Fibroblast of the aortic adventitia (primary cell): ENCODE data around the gene UBE2Q1. TPM values are rescaled to one million over a fixed set of nuclear protein-coding genes. Genes with fewer than 3 reads are reported as not detected.

Source experiments
- DNase-seq: peaks from one replicate; pipeline ENCODE4 v3.0.0-alpha.2; 2010; ENCODE audit warnings: low read depth
- H3K4me3 ChIP-seq: 2 replicates; pipeline ENCODE4 v1.5.1; 2011; ENCODE audit warnings: low read depth, mild to moderate bottlenecking, control low read depth, low read length, moderate library complexity
- CTCF ChIP-seq: IDR thresholded peaks from 2 replicates; pipeline ENCODE4 v1.5.1; 2011; ENCODE audit warnings: mild to moderate bottlenecking, low read length, control low read depth, inconsistent platforms; ENCODE audit not compliant: insufficient read depth
- total RNA-seq: library from RNA; depleted of rRNA; stranded (reverse); fragments of >200 nt; gene quantifications from 2 replicates; pipeline ENCODE4 v1.2.3, GENCODE V29; 2012; ENCODE audit warnings: low replicate concordance

UBE2Q1 gene
- total RNA-seq, 1 donor: 26.1 TPM

- DNase-seq: no peak
- TF ChIP-seq CTCF: no peak
Measured at GRCh38 chr1:154579374-154579773, 20.9 kb upstream of the UBE2Q1 start.

GRCh38 chr1:154578058-154578418 is 19.6 kb upstream of the UBE2Q1 start:
- no peak for TF ChIP-seq CTCF
- H3K4me3 ChIP-seq: no peak overlapping the region
- no peak for DNase-seq

More at GRCh38 chr1:154579374-154579773, 20.9 kb upstream of the UBE2Q1 start:
- no peak overlapping the region for H3K4me3 ChIP-seq

GRCh38 chr1:154577346-154578057 is 19.0 kb upstream of the UBE2Q1 start:
- H3K4me3 ChIP-seq: no peak overlapping the region
- no peak for DNase-seq
- no peak for TF ChIP-seq CTCF

- DNase-seq: no peak
- TF ChIP-seq CTCF: no peak
- H3K4me3 ChIP-seq: no peak overlapping the region
Measured at GRCh38 chr1:154575951-154576566, 17.6 kb upstream of the UBE2Q1 start.

- no peak overlapping the region for H3K4me3 ChIP-seq
- TF ChIP-seq CTCF: no peak
- DNase-seq: no peak
Measured at GRCh38 chr1:154575147-154575927, 16.9 kb upstream of the UBE2Q1 start.

GRCh38 chr1:154574716-154575115 is 16.3 kb upstream of the UBE2Q1 start:
- no peak for TF ChIP-seq CTCF
- DNase-seq: peak; percentile 31
- H3K4me3 ChIP-seq: no peak overlapping the region
